ENCODE data around the gene UCMA. TPM values are rescaled to one million over a fixed set of nuclear protein-coding genes. Genes with fewer than 3 reads are reported as not detected.
"Not testable (repeated sequence)": the region's sequence is repeated elsewhere in the genome, so short reads cannot be mapped to it uniquely, and the experiment has no call there.

UCMA gene
- total and polyA plus RNA-seq, 2 experiments from 2014 or later = not detected

- DNase-seq (ENCODE audit: low read depth in 1 of 2, low spot score in 1 of 2) = no peak
- no peaks in the 10 kb centered on the region for H3K36me3 ChIP-seq
- no peak for TF ChIP-seq CTCF (IDR thresholded peaks at IDR 0.05; ENCODE audit: low read depth, low read length)
- H3K4me3 ChIP-seq = no peak overlapping the region
- no peak overlapping the region for H3K27ac ChIP-seq
- H3K27me3 ChIP-seq = no peaks in the 10 kb centered on the region
- H3K4me1 ChIP-seq (ENCODE audit: low read depth) = no peaks in the 10 kb centered on the region
- no peaks in the 10 kb centered on the region for H3K9me3 ChIP-seq (ENCODE audit: low read depth)
These were observed 7.4 kb upstream of the UCMA start for GRCh38 chr10:13241613-13242012.

- Histone ChIP-seq H3K9me3 (ENCODE audit: low read depth) (no peaks in the 10 kb centered on the region), H3K27me3 (no peaks in the 10 kb centered on the region), H3K36me3 (no peaks in the 10 kb centered on the region), H3K4me3 (no peak overlapping the region), H3K4me1 (ENCODE audit: low read depth) (no peaks in the 10 kb centered on the region), H3K27ac (no peak overlapping the region)
- no peak for TF ChIP-seq CTCF (IDR thresholded peaks at IDR 0.05; ENCODE audit: low read depth, low read length)
- DNase-seq (ENCODE audit: low read depth in 1 of 2, low spot score in 1 of 2) = no peak
These were observed 5.7 kb upstream of the UCMA start for GRCh38 chr10:13239923-13240322.

GRCh38 chr10:13238271-13239077, 4.3 kb upstream of the UCMA start:
- Histone ChIP-seq H3K27me3 (no peaks in the 10 kb centered on the region), H3K27ac (no peak overlapping the region), H3K4me1 (ENCODE audit: low read depth) (no peaks in the 10 kb centered on the region), H3K4me3 (no peak overlapping the region), H3K9me3 (ENCODE audit: low read depth) (no peaks in the 10 kb centered on the region), H3K36me3 (no peaks in the 10 kb centered on the region)
- no peak for DNase-seq (ENCODE audit: low read depth in 1 of 2, low spot score in 1 of 2)
- no peak for TF ChIP-seq CTCF (IDR thresholded peaks at IDR 0.05; ENCODE audit: low read depth, low read length)

- Histone ChIP-seq H3K4me3 (no peak overlapping the region), H3K27ac (no peak overlapping the region), H3K4me1 (ENCODE audit: low read depth) (no peaks in the 10 kb centered on the region), H3K9me3 (ENCODE audit: low read depth) (no peaks in the 10 kb centered on the region), H3K36me3 (no peaks in the 10 kb centered on the region), H3K27me3 (no peaks in the 10 kb centered on the region)
- no peak for TF ChIP-seq CTCF (IDR thresholded peaks at IDR 0.05; ENCODE audit: low read depth, low read length)
- DNase-seq (ENCODE audit: low read depth in 1 of 2, low spot score in 1 of 2) = no peak
These were observed 2.5 kb upstream of the UCMA start for GRCh38 chr10:13236638-13237037.

GRCh38 chr10:13234736-13235135, 562 bp upstream of the UCMA start:
- H3K4me3 ChIP-seq; H3K9me3 ChIP-seq (ENCODE audit: low read depth): not testable (repeated sequence)

GRCh38 chr10:13233358-13233757, 816 bp downstream of the UCMA start:
- Histone ChIP-seq H3K4me3 (no peak overlapping the region), H3K4me1 (ENCODE audit: low read depth) (no peaks in the 10 kb centered on the region), H3K36me3 (no peaks in the 10 kb centered on the region), H3K27me3 (no peaks in the 10 kb centered on the region), H3K27ac (no peak overlapping the region), H3K9me3 (ENCODE audit: low read depth) (no peaks in the 10 kb centered on the region)
- no peak for DNase-seq (ENCODE audit: low read depth in 1 of 2, low spot score in 1 of 2)
- TF ChIP-seq CTCF (IDR thresholded peaks at IDR 0.05; ENCODE audit: low read depth, low read length) = no peak

More at GRCh38 chr10:13234736-13235135, 562 bp upstream of the UCMA start:
- not testable (repeated sequence) for H3K36me3 ChIP-seq; H3K27me3 ChIP-seq; DNase-seq (ENCODE audit: low read depth in 1 of 2, low spot score in 1 of 2); H3K4me1 ChIP-seq (ENCODE audit: low read depth); H3K27ac ChIP-seq
